ENCODE results near the gene STXBP5.

- no peak for TF ChIP-seq CTCF (conservative IDR thresholded peaks at IDR 0.05; ENCODE audit: low read depth, low read length)
- TF ChIP-seq SMC3 (IDR thresholded peaks at IDR 0.05; ENCODE audit: low read depth, low read length): no peak
- no peak for TF ChIP-seq RCOR1 (IDR thresholded peaks at IDR 0.05; ENCODE audit: insufficient replicate concordance, low read length)
- no peak for TF ChIP-seq USF2 (IDR thresholded peaks at IDR 0.05; ENCODE audit: low read depth, low read length)
Measured at GRCh38 chr6:147392917-147393625, 188.9 kb downstream of the STXBP5 start.

Data from IMR-90 (cell line).